NCI-H146 treated with DMSO at 0.1 percent for 48 hours (cell line): ENCODE data around the gene ENTPD2.

Source experiments
- DNase-seq: peaks from one replicate; lab custom pipeline; 2025; ENCODE audit not compliant: unreplicated experiment; lab: John Stamatoyannopoulos, UW

The ENTPD2 gene

DNA sequence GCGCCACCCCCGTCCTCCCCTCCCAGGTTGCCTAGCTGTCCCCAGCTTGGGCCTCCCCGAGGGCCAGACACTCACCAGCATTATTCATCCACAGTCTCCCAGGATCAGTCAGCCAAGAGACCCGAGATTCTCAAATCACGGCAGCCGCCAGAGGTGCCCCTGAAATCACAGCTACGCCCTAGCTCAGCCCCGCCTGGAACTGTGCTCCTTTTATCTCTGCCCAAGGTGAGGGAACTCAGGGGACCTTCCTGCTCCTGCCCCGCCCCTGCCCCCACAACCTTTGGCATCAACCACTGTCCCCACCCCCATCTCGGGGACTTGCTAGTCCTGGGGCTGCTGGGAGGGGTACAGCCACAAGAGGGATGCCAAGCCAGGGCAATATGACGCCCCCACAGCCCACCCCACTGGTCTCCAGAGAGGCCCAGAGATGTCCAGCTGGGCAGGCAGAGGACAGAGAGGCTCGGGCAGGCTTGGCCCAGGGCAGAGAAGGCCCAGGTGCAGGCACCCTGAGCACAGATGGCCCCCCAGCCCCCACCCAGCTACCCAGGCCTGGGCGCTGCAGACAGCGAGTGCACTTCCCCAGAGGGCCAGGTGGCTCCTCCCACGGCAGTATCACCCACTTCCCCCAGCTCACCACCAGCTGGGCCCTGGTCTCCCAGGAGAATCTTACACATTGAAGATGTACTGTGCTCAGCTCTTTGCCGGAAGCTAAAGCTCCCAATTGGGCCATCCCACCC lies 21.8 kb downstream of the ENTPD2 start, which contains the start of gene FUT7:
Gene FUT7, minus strand, starts transcription at position 185 of the 737 bp plus-strand sequence. Its CDS starts 97 bp downstream, at position 88.
- no peak for DNase-seq

DNA sequence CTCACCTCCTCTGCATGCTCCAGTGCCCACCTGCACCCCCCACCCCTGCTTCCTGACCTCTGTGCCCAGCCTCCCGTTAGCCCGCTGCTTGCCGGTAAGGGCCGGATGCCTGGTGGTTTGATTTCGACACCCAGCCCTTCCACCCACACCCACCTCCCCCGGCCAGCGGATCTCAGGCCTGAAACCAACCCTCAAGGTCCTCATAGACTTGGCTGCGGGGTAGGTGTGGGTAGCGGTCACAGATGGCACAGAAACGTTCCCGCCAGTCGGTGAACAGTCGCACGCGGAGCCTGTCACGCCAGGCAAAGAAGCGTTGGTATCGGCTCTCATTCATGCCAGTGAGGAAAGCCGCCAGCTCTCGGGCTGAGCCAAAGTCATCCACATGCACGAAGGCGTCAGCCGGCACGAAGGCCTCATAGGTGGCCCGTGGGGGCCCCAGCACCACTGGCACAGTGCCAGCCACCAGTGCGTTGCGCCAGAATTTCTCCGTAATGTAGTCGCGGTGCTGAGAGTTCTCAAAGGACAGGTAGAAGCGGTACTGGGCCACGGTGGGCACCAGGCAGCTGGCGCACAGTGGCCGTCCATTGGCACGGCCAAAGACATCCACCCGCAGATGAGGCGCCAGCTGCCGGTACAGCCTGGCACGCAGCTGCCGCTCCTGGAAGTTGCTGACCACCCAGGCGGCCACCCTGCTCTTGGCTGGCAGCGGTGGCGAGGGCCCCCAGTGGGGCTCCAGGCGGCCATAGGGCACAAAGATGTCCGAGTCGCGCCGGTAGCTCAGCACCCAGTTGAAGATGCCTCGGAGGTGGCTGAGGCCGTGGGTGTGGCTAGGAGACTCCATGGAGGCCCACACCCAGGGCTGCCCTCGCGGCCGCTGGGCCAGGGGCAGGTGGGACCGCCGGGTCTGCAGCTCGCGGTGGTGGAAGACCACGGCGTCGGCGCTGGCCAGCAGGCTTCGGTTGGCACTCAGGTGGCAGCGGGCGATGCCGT lies 23.0 kb downstream of the ENTPD2 start:
- no peak for DNase-seq

- DNase-seq: no peak
These were observed 23.9 kb downstream of the ENTPD2 start for GRCh38 chr9:137030006-137030405.

- DNase-seq: no peak
These were observed 24.6 kb downstream of the ENTPD2 start for GRCh38 chr9:137029058-137029936.

GRCh38 chr9:137028263-137029057 lies 25.4 kb downstream of the ENTPD2 start:
- DNase-seq: no peak

DNA sequence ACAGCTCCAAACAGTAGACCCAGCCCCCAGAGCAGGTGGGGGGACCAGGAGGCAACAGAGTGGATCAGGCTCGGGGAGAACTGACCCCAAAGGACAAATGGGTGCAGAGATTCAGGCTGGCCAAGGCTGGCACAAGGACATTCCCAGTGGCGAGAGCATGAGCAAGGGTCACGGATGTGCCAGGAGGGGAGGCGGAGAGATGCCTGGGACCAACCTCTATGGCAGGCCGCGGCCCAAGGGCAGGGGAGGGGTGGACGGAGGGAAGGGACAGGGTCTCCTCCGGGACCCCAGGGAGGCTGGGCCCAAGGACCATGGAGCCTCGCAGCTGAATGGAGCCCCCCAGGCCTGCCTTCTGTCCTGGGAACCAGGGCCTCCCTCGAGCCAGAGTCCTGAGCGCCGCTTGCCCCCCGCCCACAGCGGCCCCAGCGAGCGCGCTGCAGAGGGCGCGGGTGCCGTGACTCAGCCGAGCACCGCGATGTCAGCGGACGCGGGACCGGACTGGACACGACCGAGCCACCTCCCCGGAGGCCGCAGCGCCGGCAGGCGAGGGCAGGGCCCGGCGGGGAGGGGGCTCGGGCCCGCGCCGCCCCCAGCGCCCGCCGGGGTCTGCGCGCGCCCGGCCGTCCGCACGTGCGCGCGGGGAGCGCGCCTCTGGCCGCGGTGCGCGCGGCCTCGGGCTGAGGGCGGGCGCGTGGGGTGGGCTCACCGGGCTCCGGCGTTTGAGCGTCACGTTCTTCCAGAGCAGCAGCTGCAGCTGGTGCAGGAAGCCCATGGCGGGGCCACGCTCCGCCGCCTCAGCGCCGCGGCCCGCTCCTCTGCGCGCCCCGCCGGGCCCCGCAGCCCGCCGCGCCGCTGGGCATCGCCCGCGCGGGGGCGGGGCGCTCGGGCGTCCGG lies 26.2 kb downstream of the ENTPD2 start, which contains the start of gene ABCA2:
Gene ABCA2, minus strand, starts transcription at position 869 of the 894 bp plus-strand sequence. Its CDS starts 97 bp downstream, at position 772.
- no peak for DNase-seq

- DNase-seq: no peak
These were observed 27.0 kb downstream of the ENTPD2 start for GRCh38 chr9:137026828-137027227.

- no peak for DNase-seq
These were observed 27.5 kb downstream of the ENTPD2 start for GRCh38 chr9:137026384-137026783.

DNA sequence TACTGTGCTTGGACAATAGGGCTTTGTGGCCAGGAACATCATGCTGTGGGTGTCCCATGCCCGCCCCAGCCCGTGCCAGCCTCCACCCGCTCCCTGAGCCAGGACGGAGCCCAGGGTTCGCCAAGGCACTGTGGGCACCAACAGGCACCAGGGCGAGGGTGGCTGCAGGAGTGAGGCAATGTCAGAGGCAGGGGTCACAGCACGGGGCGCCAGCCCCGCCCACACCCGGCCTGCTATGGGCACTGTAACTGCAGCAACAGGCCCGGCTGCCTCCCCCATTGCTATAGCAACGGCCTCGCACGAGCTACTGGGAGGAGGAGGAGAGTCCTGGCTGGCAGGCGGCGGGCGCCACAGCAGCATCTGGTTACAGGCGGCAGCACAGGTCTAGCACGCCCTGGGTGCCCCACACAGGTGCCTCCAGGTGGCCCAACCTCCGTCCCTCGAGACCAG lies 28.3 kb downstream of the ENTPD2 start:
- DNase-seq: no peak

DNA sequence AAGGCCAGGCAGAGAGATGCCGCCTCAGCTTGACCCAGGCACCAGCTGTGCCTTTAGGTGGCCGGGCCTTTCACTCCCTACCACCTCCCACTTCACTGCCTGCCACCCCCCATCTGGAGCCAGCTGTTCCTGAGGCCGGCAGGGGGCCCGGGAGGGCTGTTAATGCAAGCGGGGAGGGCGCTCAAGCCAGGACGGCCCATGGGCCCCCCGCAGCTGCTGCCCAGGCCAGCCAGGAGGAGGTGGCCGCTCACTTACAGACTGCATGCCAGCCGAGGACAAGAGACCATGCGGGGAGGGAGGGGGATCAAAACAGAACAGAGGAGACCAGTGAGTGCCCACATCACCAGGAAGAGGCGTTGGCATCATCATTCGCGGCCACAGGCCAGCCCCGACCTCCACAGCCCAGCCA lies 30.3 kb downstream of the ENTPD2 start:
- DNase-seq: no peak

DNA sequence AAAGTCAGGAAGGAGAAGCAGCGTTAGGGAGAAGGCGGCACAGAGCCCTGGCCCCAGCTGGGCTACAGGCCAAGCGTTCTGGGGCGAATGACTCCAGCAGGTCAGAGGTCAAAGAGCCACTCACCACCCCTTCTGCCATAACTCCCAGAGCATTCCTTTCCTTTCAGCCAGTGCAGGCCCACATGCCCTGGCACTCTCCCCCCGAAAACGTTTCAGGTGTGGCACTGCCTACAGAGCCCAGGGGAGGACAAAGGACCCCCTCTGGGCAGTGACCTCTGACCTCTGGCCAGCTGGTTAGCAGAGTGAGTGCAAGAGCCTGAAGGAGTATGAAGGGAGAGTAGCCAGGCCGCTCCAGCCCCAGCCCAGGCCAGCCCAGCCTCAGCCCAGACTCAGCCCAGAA lies 30.7 kb downstream of the ENTPD2 start:
- no peak for DNase-seq

DNA sequence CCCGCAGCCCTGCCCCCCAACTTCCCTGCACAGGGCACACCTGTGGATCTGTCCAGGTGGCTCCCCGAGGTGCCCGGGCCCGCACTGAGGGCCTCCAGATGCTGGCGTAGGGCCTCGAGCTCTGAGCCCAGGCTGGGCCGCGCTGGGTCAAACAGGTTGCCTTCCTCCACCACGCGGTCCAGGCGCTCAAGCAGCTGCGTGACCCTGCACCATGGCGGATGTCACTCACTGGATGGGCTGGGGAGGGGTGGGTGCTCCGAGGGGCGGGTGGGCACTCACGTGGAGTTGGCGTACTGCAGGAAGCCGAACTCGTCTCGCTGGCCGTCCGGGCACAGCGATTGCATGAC lies 31.2 kb downstream of the ENTPD2 start:
- no peak for DNase-seq

DNA sequence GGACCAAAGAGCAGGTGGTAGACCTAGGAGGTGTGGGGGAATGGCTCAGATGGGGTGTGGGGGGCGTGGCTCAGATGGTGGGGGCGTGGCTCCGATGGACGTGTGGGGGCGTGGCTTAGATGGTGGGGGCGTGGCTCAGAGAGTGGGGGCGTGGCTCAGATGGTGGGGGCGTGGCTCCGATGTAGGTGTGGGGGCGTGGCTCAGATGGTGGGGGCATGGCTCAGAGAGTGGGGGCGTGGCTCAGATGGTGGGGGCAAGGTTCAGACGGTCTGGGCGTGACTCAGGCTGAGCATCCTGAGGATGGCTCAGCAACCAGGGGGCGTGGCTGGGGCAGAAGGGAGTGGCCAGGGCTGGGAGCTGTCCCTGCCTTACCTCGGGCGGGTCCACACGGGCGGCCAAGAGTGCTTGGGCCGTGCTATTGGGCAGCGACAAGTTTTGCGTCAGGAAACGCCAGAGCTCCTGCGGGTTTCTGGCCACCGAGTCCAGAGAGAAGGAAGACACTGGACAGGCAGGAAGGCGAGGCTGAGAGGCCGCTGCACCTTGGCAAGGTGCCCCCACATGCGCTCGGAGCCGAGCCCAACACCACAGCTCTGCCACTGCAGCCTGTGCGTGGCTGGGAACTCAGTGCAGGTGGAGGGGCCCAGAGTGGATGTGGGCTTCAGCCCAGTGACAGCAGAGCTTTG lies 31.7 kb downstream of the ENTPD2 start:
- no peak for DNase-seq

GRCh38 chr9:137021568-137021978 lies 32.3 kb downstream of the ENTPD2 start:
- no peak for DNase-seq

DNA sequence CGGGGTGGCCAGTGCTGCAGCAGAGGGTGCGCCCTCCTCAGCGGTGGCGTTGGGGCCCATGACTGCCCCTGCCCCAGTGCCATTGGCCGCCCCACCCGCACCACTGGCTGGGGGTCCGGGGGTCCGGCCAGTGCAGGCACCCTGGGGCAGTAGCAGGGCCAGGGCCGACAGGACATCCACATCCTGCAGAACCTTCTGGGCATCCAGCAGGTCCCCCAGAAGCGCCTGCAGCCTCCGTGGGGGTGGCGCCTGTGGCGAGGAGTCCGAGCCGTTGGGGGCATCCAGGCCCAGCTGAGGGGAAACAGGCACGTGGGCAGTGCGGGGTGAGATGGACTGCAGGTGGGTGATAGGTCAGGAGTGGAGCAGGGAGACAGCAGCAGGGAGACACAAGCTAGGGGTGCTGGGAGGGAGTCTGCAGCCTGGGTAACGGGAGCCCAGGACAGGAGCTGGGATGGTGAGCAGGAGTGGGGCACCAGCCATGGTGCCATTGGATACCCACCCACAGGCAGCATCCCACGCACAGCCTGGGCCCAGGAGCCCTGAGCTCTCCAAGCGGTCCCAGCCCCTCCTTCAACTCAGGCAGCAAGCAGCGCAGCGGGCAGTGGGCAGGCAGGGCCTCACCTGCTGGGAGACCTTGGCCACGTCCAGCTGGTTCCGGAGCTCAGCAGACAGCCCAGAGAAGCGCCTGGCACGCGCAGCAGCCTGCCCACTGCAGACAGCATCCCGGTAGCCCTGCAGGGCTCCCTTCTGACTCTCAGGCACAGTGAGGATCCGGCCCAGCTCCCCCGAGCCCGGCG lies 32.9 kb downstream of the ENTPD2 start:
- DNase-seq: no peak

- DNase-seq: no peak
These were observed 33.8 kb downstream of the ENTPD2 start for GRCh38 chr9:137019891-137020683.
